ENCODE results near the gene C19orf81. TPM values are rescaled to one million over a fixed set of nuclear protein-coding genes. Genes with fewer than 3 reads are reported as not detected.
"Not testable (repeated sequence)": the region's sequence is repeated elsewhere in the genome, so short reads cannot be mapped to it uniquely, and the experiment has no call there.

C19orf81 gene
- total and polyA plus RNA-seq, 8 donors: 2.2 TPM; not detected in 7

DNA sequence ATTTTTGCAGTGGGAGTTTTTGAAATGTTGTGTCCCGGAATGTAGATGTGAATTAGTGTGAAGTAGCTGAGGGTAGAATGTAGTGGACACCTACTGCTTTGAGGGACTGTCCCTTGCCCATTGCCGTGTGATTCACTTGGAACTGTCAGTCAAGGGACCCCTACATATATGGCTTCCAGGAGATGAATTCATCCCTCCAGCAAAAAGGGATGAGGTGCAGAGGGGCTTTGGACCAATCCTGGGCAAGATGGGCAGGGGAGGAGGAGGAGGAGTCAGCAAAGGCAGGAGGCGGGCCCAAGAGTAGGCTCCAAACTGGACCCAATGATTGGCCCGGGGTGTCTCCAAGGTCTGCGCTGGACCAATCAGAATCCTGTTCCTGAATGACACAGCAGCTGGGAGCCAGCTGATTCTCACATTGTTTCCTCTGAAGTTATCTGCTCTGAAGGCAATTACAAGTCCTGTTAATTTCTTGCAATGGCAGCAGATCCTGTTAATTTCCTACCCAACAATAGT is 28.8 kb upstream of the C19orf81 start:
- H3K36me3 ChIP-seq; DNase-seq; intact Hi-C loops (cut with DNase I); H3K4me1 ChIP-seq; H3K27me3 ChIP-seq; ATAC-seq; H3K4me3 ChIP-seq; H3K9me3 ChIP-seq; H3K27ac ChIP-seq: not testable (repeated sequence)

- TF ChIP-seq CTCF (IDR thresholded peaks at IDR 0.05): no peak
- Histone ChIP-seq H3K27ac (no peak overlapping the region), H3K36me3 (no peaks in the 10 kb centered on the region), H3K4me1 (no peaks in the 10 kb centered on the region), H3K4me3 (no peak overlapping the region), H3K9me3 (no peaks in the 10 kb centered on the region), H3K27me3 (peaks cover 0 to 11% of the 10 kb centered on the region in 2 donors)
- DNase-seq: no peak
- no peak for ATAC-seq
- intact Hi-C loops (cut with DNase I): no loop called here
Observed at GRCh38 chr19:50624949-50625600, 24.2 kb upstream of the C19orf81 start.

GRCh38 chr19:50626011-50626410 is 23.2 kb upstream of the C19orf81 start:
- Histone ChIP-seq H3K27me3 (peaks cover 0 to 12% of the 10 kb centered on the region in 2 donors), H3K9me3 (no peaks in the 10 kb centered on the region), H3K4me3 (no peak overlapping the region), H3K4me1 (no peaks in the 10 kb centered on the region), H3K27ac (no peak overlapping the region), H3K36me3 (no peaks in the 10 kb centered on the region)
- TF ChIP-seq CTCF (IDR thresholded peaks at IDR 0.05): no peak
- ATAC-seq: no peak
- intact Hi-C loops (cut with DNase I): no loop called here
- DNase-seq: no peak

- DNase-seq (no peak), ATAC-seq (no peak)
- TF ChIP-seq CTCF (IDR thresholded peaks at IDR 0.05): no peak
- Histone ChIP-seq H3K4me1 (no peaks in the 10 kb centered on the region), H3K27ac (no peak overlapping the region), H3K36me3 (no peaks in the 10 kb centered on the region), H3K9me3 (no peaks in the 10 kb centered on the region), H3K4me3 (no peak overlapping the region), H3K27me3 (peaks cover 0 to 16% of the 10 kb centered on the region in 2 donors)
- intact Hi-C loops (cut with DNase I): no loop called here
Observed at GRCh38 chr19:50626795-50627194, 22.4 kb upstream of the C19orf81 start.

DNA sequence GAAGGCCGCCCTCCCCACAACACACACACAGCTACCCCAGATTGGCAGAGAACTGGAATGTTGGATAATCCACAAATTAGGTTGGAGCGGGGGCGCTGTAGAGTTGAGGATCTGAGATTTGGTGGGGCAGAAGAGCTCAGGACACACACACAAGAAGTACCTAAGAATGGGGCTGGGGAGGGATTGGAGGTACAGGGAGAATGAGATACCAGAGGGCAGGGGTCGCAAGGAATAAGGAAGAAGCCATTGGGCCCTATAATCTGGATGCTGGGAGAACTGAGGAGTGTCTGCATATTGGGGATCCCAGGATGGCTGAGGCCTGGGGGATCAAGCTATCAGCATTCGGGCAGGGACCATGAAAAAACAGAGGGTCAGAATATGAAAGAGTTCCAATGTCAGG is 21.1 kb upstream of the C19orf81 start:
- H3K36me3 ChIP-seq: no peaks in the 10 kb centered on the region
- intact Hi-C loops (cut with DNase I): no loop called here
- H3K27ac ChIP-seq: no peak overlapping the region
- no peak for DNase-seq
- TF ChIP-seq CTCF (IDR thresholded peaks at IDR 0.05): no peak
- ATAC-seq: no peak
- no peak overlapping the region for H3K4me3 ChIP-seq
- peaks cover 0 to 23% of the 10 kb centered on the region in 2 donors for H3K27me3 ChIP-seq
- H3K9me3 ChIP-seq: peaks cover 0 to 4% of the 10 kb centered on the region in 2 donors
- H3K4me1 ChIP-seq: no peaks in the 10 kb centered on the region

DNA sequence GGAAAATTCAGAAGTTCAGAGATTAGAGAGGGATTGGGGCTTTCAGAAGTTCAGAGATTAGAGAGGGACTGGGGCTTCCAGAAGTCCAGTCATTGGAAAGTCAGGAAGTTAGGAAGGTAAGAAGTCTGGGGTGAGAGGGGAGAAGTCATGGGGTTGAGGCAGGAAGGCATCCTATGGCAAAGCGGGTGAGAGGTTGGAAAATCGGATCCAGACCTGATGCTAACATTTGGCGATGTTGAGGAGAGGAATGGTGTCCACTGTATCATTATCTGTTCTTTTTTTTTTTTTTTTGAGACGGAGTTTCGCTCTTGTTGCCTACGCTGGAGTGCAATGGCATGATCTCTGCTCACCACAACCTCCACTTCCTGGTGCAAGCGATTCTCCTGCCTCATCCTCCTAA is 20.7 kb upstream of the C19orf81 start:
- intact Hi-C loops (cut with DNase I): no loop called here
- Histone ChIP-seq H3K9me3 (peaks cover 0 to 8% of the 10 kb centered on the region in 2 donors), H3K4me3 (no peak overlapping the region), H3K4me1 (no peaks in the 10 kb centered on the region), H3K36me3 (no peaks in the 10 kb centered on the region), H3K27me3 (peaks cover 0 to 23% of the 10 kb centered on the region in 2 donors), H3K27ac (no peak overlapping the region)
- ATAC-seq (no peak), DNase-seq (no peak)
- TF ChIP-seq CTCF (IDR thresholded peaks at IDR 0.05): no peak

Measured in left lung (tissue), 10 donors.